Activated T-cell treated with anti-CD3 and anti-CD28 coated beads, Interleukin-2, amount 50 U/mL, for 4 hours (primary cell): Measurements from ENCODE around the gene GAREM2. TPM values are rescaled to one million over a fixed set of nuclear protein-coding genes. Genes with fewer than 3 reads are reported as not detected.

Experiments
- ATAC-seq, 2 donors: fragments of 200-7000 bp; cut with Tn5 transposase; one replicate each; pipeline ENCODE4 v1.10.0; 2021
- DNase-seq: peaks from one replicate; pipeline ENCODE4 v3.0.0-alpha.2; 2020
- H3K27me3 Mint-ChIP-seq: one replicate; pipeline ENCODE4 v1.8.0; 2021; ENCODE audit warnings: low read depth, mixed read lengths
- H3K36me3 Mint-ChIP-seq: one replicate; pipeline ENCODE4 v1.8.0; 2022; ENCODE audit warnings: mixed read lengths; ENCODE audit not compliant: insufficient read depth
- H3K4me1 Mint-ChIP-seq: one replicate; pipeline ENCODE4 v1.8.0; 2021; ENCODE audit warnings: low read depth, mixed read lengths
- H3K4me3 Mint-ChIP-seq: one replicate; pipeline ENCODE4 v1.8.0; 2021; ENCODE audit warnings: mild to moderate bottlenecking, moderate library complexity, mixed read lengths
- H3K9me3 Mint-ChIP-seq: one replicate; pipeline ENCODE4 v1.8.0; 2021; ENCODE audit warnings: mixed read lengths
- total RNA-seq, 3 donors: library from RNA; stranded (reverse); gene quantifications; one replicate each; pipeline ENCODE4 v1.2.1, GENCODE V29; 2021

The GAREM2 gene
- total RNA-seq, 3 donors from 2014 or later, result 2.4 to 4.1 (median 3.2) TPM

- no peak for ATAC-seq
- Mint-ChIP-seq H3K9me3 (no peaks in the 10 kb centered on the region), H3K27me3 (no peaks in the 10 kb centered on the region), H3K4me3 (no peak overlapping the region), H3K4me1 (peaks cover 20% of the 10 kb centered on the region), H3K36me3 (peaks cover 9% of the 10 kb centered on the region)
- no peak for DNase-seq
Measured at GRCh38 chr2:26187537-26188104, 14.7 kb downstream of the GAREM2 start.

GRCh38 chr2:26189123-26189522, 16.2 kb downstream of the GAREM2 start:
- peaks cover 20% of the 10 kb centered on the region for H3K36me3 Mint-ChIP-seq
- ATAC-seq (no peak), DNase-seq (no peak)
- peaks cover 14% of the 10 kb centered on the region for H3K4me1 Mint-ChIP-seq
- H3K27me3 Mint-ChIP-seq, result no peaks in the 10 kb centered on the region
- no peak overlapping the region for H3K4me3 Mint-ChIP-seq
- no peaks in the 10 kb centered on the region for H3K9me3 Mint-ChIP-seq

- H3K36me3 Mint-ChIP-seq, result peaks cover 25% of the 10 kb centered on the region
- no peaks in the 10 kb centered on the region for H3K9me3 Mint-ChIP-seq
- H3K4me3 Mint-ChIP-seq, result no peak overlapping the region
- no peaks in the 10 kb centered on the region for H3K27me3 Mint-ChIP-seq
- DNase-seq (no peak), ATAC-seq (no peak)
- peaks cover 14% of the 10 kb centered on the region for H3K4me1 Mint-ChIP-seq
Measured at GRCh38 chr2:26189751-26190150, 16.9 kb downstream of the GAREM2 start.

GRCh38 chr2:26190369-26190768, 17.5 kb downstream of the GAREM2 start:
- no peaks in the 10 kb centered on the region for H3K9me3 Mint-ChIP-seq
- no peak overlapping the region for H3K4me3 Mint-ChIP-seq
- H3K4me1 Mint-ChIP-seq, result peaks cover 12% of the 10 kb centered on the region
- ATAC-seq (no peak), DNase-seq (no peak)
- H3K27me3 Mint-ChIP-seq, result no peaks in the 10 kb centered on the region
- peaks cover 31% of the 10 kb centered on the region for H3K36me3 Mint-ChIP-seq

- ATAC-seq, result no peak
- Mint-ChIP-seq H3K4me1 (peaks cover 4% of the 10 kb centered on the region), H3K4me3 (no peak overlapping the region), H3K27me3 (no peaks in the 10 kb centered on the region), H3K9me3 (no peaks in the 10 kb centered on the region), H3K36me3 (peaks cover 39% of the 10 kb centered on the region)
- DNase-seq, result no peak
Measured at GRCh38 chr2:26191316-26192159, 18.6 kb downstream of the GAREM2 start.

- peaks cover 2% of the 10 kb centered on the region for H3K4me1 Mint-ChIP-seq
- DNase-seq (no peak), ATAC-seq (peak; percentile 52 to 58)
- no peaks in the 10 kb centered on the region for H3K9me3 Mint-ChIP-seq
- H3K4me3 Mint-ChIP-seq, result no peak overlapping the region
- H3K27me3 Mint-ChIP-seq, result no peaks in the 10 kb centered on the region
- peaks cover 56% of the 10 kb centered on the region for H3K36me3 Mint-ChIP-seq
Measured at GRCh38 chr2:26193578-26194231, 20.8 kb downstream of the GAREM2 start.

- DNase-seq, result no peak
- Mint-ChIP-seq H3K4me3 (no peak overlapping the region), H3K36me3 (peaks cover 63% of the 10 kb centered on the region), H3K9me3 (no peaks in the 10 kb centered on the region), H3K4me1 (no peaks in the 10 kb centered on the region), H3K27me3 (no peaks in the 10 kb centered on the region)
- no peak for ATAC-seq
Measured at GRCh38 chr2:26195040-26195984, 22.4 kb downstream of the GAREM2 start.

- ATAC-seq, result no peak
- Mint-ChIP-seq H3K4me3 (no peak overlapping the region), H3K27me3 (no peaks in the 10 kb centered on the region), H3K9me3 (no peaks in the 10 kb centered on the region), H3K36me3 (peaks cover 63% of the 10 kb centered on the region), H3K4me1 (no peaks in the 10 kb centered on the region)
- no peak for DNase-seq
Measured at GRCh38 chr2:26196683-26197418, 24.0 kb downstream of the GAREM2 start.

- no peaks in the 10 kb centered on the region for H3K27me3 Mint-ChIP-seq
- peaks cover 66% of the 10 kb centered on the region for H3K36me3 Mint-ChIP-seq
- DNase-seq (no peak), ATAC-seq (no peak)
- H3K9me3 Mint-ChIP-seq, result no peaks in the 10 kb centered on the region
- H3K4me3 Mint-ChIP-seq, result no peak overlapping the region
- H3K4me1 Mint-ChIP-seq, result no peaks in the 10 kb centered on the region
Measured at GRCh38 chr2:26197516-26197915, 24.6 kb downstream of the GAREM2 start.

GRCh38 chr2:26202981-26203490, 30.1 kb downstream of the GAREM2 start:
- Mint-ChIP-seq H3K9me3 (no peaks in the 10 kb centered on the region), H3K4me1 (no peaks in the 10 kb centered on the region), H3K36me3 (peaks cover 36% of the 10 kb centered on the region), H3K4me3 (no peak overlapping the region), H3K27me3 (no peaks in the 10 kb centered on the region)
- ATAC-seq, result no peak
- no peak for DNase-seq

- H3K36me3 Mint-ChIP-seq, result peaks cover 37% of the 10 kb centered on the region
- H3K4me3 Mint-ChIP-seq, result no peak overlapping the region
- H3K9me3 Mint-ChIP-seq, result no peaks in the 10 kb centered on the region
- DNase-seq (no peak), ATAC-seq (no peak)
- no peaks in the 10 kb centered on the region for H3K27me3 Mint-ChIP-seq
- H3K4me1 Mint-ChIP-seq, result no peaks in the 10 kb centered on the region
Measured at GRCh38 chr2:26203906-26204305, 31.0 kb downstream of the GAREM2 start.

- no peaks in the 10 kb centered on the region for H3K27me3 Mint-ChIP-seq
- no peak overlapping the region for H3K4me3 Mint-ChIP-seq
- DNase-seq (no peak), ATAC-seq (no peak)
- H3K4me1 Mint-ChIP-seq, result no peaks in the 10 kb centered on the region
- H3K36me3 Mint-ChIP-seq, result peaks cover 58% of the 10 kb centered on the region
- no peaks in the 10 kb centered on the region for H3K9me3 Mint-ChIP-seq
Measured at GRCh38 chr2:26212011-26212410, 39.1 kb downstream of the GAREM2 start.

GRCh38 chr2:26214759-26215158, 41.9 kb downstream of the GAREM2 start:
- peaks cover 46% of the 10 kb centered on the region for H3K36me3 Mint-ChIP-seq
- no peaks in the 10 kb centered on the region for H3K27me3 Mint-ChIP-seq
- no peak for ATAC-seq
- no peaks in the 10 kb centered on the region for H3K4me1 Mint-ChIP-seq
- no peak overlapping the region for H3K4me3 Mint-ChIP-seq
- H3K9me3 Mint-ChIP-seq, result no peaks in the 10 kb centered on the region
- no peak for DNase-seq
